ENCODE measurements around the gene SCAMP1.

The SCAMP1 gene

GRCh38 chr5:78518365-78519197 is 158.2 kb downstream of the SCAMP1 start:
- DNase-seq = no peak

GRCh38 chr5:78519198-78519941 is 159.0 kb downstream of the SCAMP1 start:
- no peak for DNase-seq

GRCh38 chr5:78521455-78521854 is 161.0 kb downstream of the SCAMP1 start:
- DNase-seq = no peak

- no peak for DNase-seq
These were observed 162.3 kb downstream of the SCAMP1 start for GRCh38 chr5:78522476-78523260.

- no peak for DNase-seq
These were observed 163.1 kb downstream of the SCAMP1 start for GRCh38 chr5:78523314-78524193.

GRCh38 chr5:78526049-78526525 is 165.7 kb downstream of the SCAMP1 start:
- DNase-seq = no peak

- no peak for DNase-seq
These were observed 166.8 kb downstream of the SCAMP1 start for GRCh38 chr5:78527054-78527859.

GRCh38 chr5:78527925-78528324 is 167.5 kb downstream of the SCAMP1 start:
- DNase-seq = no peak

Measured in NCI-H1105 treated with DMSO at 0.1 percent for 48 hours (cell line).